Measurements from ENCODE around the gene TRAF5. TPM values are rescaled to one million over a fixed set of nuclear protein-coding genes. Genes with fewer than 3 reads are reported as not detected.

The TRAF5 gene
- total RNA-seq, 1 experiment from 2014 or later: 8.8 TPM

DNA sequence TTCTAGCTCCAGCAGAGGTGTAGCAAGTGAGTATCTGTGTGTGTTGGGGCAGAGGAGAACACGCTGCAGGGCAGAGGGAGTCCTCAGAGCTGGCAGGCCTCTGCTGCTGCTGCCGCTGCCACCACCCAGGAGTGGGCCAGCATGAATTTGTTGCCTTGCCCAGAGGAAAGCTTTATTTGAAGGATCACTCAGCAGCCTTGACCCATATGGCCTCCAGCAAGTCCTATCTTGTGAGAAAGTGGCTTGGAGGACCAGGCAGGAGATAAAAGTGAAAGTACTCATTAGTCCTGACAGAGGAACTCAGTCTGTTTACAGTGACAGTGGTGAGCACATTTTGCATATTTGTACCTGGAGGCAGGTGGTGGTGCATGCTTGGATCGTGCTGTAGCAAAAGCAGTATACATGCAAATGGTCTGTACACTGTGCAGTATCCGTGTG, 3.1 kb downstream of the TRAF5 start:
- DNase-seq: no peak
- Mint-ChIP-seq H3K9me3 (ENCODE audit: unreplicated experiment) (no peaks in the 10 kb centered on the region), H3K27me3 (ENCODE audit: insufficient read depth, unreplicated experiment) (no peaks in the 10 kb centered on the region), H3K27ac (ENCODE audit: unreplicated experiment) (no peak overlapping the region), H3K36me3 (ENCODE audit: insufficient read depth, unreplicated experiment) (no peaks in the 10 kb centered on the region), H3K4me3 (ENCODE audit: unreplicated experiment) (no peak overlapping the region), H3K4me1 (ENCODE audit: low read depth, unreplicated experiment) (peaks cover 16% of the 10 kb centered on the region)
- Histone ChIP-seq H3K36me3 (ENCODE audit: control insufficient read depth, insufficient read depth, low read length) (no peaks in the 10 kb centered on the region), H3K4me3 (ENCODE audit: low read depth, low read length) (no peak overlapping the region), H3K9me3 (no peaks in the 10 kb centered on the region), H3K27me3 (replicated peaks; ENCODE audit: control insufficient read depth, insufficient read depth, low read length) (no peaks in the 10 kb centered on the region), H3K4me1 (peaks cover 20% of the 10 kb centered on the region)
- no TSS peak for BruUV-seq (replicated peaks)
- CTCF ChIA-PET: interaction anchor here (1.9 kb wide), 1 partner anchor 146 kb away, joined by 5 read pairs; no protein-coding TSS in a partner anchor
- intact Hi-C loops (cut with micrococcal nuclease; ENCODE audit: unreplicated experiment): no loop called here
- no peak for TF ChIP-seq CTCF (IDR thresholded peaks at IDR 0.05; ENCODE audit: insufficient read depth in 1 of 2, low read depth in 1 of 2, low read length in 1 of 2, severe bottlenecking in 1 of 2, unreplicated experiment in 1 of 2)
- POLR2A ChIA-PET: no interaction called here

- H3K36me3 ChIP-seq (ENCODE audit: control insufficient read depth, insufficient read depth, low read length): no peaks in the 10 kb centered on the region
- Mint-ChIP-seq H3K4me1 (ENCODE audit: low read depth, unreplicated experiment) (peaks cover 19% of the 10 kb centered on the region), H3K27me3 (ENCODE audit: insufficient read depth, unreplicated experiment) (no peaks in the 10 kb centered on the region), H3K4me3 (ENCODE audit: unreplicated experiment) (no peak overlapping the region), H3K27ac (ENCODE audit: unreplicated experiment) (no peak overlapping the region), H3K36me3 (ENCODE audit: insufficient read depth, unreplicated experiment) (no peaks in the 10 kb centered on the region), H3K9me3 (ENCODE audit: unreplicated experiment) (no peaks in the 10 kb centered on the region)
- no peaks in the 10 kb centered on the region for H3K9me3 ChIP-seq
- H3K4me1 ChIP-seq: peaks cover 20% of the 10 kb centered on the region
- CTCF ChIA-PET: no interaction called here
- intact Hi-C loops (cut with micrococcal nuclease; ENCODE audit: unreplicated experiment): no loop called here
- BruUV-seq (replicated peaks): no TSS peak
- no peak overlapping the region for H3K4me3 ChIP-seq (ENCODE audit: low read depth, low read length)
- no peaks in the 10 kb centered on the region for H3K27me3 ChIP-seq (replicated peaks; ENCODE audit: control insufficient read depth, insufficient read depth, low read length)
- TF ChIP-seq CTCF (IDR thresholded peaks at IDR 0.05; ENCODE audit: insufficient read depth in 1 of 2, low read depth in 1 of 2, low read length in 1 of 2, severe bottlenecking in 1 of 2, unreplicated experiment in 1 of 2): no peak
- POLR2A ChIA-PET: no interaction called here
- DNase-seq: no peak
Observed at GRCh38 chr1:211330282-211330936, 3.8 kb downstream of the TRAF5 start.

GRCh38 chr1:211331011-211331709, 4.5 kb downstream of the TRAF5 start:
- H3K4me3 ChIP-seq (ENCODE audit: low read depth, low read length): no peak overlapping the region
- H3K4me1 ChIP-seq: peaks cover 20% of the 10 kb centered on the region
- no peak for DNase-seq
- Mint-ChIP-seq H3K36me3 (ENCODE audit: insufficient read depth, unreplicated experiment) (no peaks in the 10 kb centered on the region), H3K4me1 (ENCODE audit: low read depth, unreplicated experiment) (peaks cover 24% of the 10 kb centered on the region), H3K27me3 (ENCODE audit: insufficient read depth, unreplicated experiment) (no peaks in the 10 kb centered on the region), H3K9me3 (ENCODE audit: unreplicated experiment) (no peaks in the 10 kb centered on the region), H3K27ac (ENCODE audit: unreplicated experiment) (no peak overlapping the region), H3K4me3 (ENCODE audit: unreplicated experiment) (no peak overlapping the region)
- intact Hi-C loops (cut with micrococcal nuclease; ENCODE audit: unreplicated experiment): no loop called here
- ChIA-PET POLR2A (no interaction called here), CTCF (no interaction called here)
- H3K36me3 ChIP-seq (ENCODE audit: control insufficient read depth, insufficient read depth, low read length): no peaks in the 10 kb centered on the region
- H3K27me3 ChIP-seq (replicated peaks; ENCODE audit: control insufficient read depth, insufficient read depth, low read length): no peaks in the 10 kb centered on the region
- no peak for TF ChIP-seq CTCF (IDR thresholded peaks at IDR 0.05; ENCODE audit: insufficient read depth in 1 of 2, low read depth in 1 of 2, low read length in 1 of 2, severe bottlenecking in 1 of 2, unreplicated experiment in 1 of 2)
- BruUV-seq (replicated peaks): no TSS peak
- no peaks in the 10 kb centered on the region for H3K9me3 ChIP-seq

All from Caco-2 (cell line).